ENCODE measurements around the gene SLCO4C1.
A peak's percentile ranks its signal among the peaks of the same experiment; 100 is the strongest.
"Not testable (repeated sequence)": the region's sequence is repeated elsewhere in the genome, so short reads cannot be mapped to it uniquely, and the experiment has no call there.

The SLCO4C1 gene, protein sequence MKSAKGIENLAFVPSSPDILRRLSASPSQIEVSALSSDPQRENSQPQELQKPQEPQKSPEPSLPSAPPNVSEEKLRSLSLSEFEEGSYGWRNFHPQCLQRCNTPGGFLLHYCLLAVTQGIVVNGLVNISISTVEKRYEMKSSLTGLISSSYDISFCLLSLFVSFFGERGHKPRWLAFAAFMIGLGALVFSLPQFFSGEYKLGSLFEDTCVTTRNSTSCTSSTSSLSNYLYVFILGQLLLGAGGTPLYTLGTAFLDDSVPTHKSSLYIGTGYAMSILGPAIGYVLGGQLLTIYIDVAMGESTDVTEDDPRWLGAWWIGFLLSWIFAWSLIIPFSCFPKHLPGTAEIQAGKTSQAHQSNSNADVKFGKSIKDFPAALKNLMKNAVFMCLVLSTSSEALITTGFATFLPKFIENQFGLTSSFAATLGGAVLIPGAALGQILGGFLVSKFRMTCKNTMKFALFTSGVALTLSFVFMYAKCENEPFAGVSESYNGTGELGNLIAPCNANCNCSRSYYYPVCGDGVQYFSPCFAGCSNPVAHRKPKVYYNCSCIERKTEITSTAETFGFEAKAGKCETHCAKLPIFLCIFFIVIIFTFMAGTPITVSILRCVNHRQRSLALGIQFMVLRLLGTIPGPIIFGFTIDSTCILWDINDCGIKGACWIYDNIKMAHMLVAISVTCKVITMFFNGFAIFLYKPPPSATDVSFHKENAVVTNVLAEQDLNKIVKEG

DNA sequence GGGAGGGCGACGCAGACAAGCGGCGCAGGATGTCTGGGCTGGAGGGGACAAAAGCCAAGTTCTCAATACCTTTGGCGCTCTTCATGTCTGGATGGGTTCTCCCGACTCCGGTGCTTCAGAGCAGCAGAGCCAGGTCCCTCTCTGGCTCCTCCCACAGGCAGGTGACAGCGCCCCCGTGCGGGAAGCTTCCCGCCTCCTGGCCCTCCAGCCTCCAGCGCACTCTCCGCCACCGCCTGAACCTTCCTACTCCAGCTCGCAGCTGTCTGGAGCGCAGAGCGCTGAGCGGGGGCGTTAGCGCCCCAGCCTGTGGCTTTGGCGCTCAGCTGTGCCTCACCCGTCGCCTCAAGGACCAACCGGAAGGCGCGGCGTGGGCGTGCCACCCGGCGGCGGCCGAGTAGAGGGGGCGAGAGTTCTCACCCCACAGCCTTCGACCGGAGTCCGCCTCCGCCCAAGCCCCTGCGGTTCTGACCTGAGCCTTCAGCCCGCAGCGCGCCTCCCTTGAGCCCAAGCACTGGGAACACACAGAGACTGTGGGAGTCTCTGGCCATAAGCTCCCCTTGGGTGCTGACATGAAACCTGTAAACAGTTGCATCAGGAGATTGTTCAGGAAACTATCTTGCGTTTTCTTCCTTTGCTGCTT, at the start of gene SLCO4C1:
Gene SLCO4C1, minus strand, starts transcription at position 107 of the 640 bp plus-strand sequence. Its CDS starts 22 bp downstream, at position 85.
- DNase-seq (ENCODE audit: low spot score), result peak; percentile 31

DNA sequence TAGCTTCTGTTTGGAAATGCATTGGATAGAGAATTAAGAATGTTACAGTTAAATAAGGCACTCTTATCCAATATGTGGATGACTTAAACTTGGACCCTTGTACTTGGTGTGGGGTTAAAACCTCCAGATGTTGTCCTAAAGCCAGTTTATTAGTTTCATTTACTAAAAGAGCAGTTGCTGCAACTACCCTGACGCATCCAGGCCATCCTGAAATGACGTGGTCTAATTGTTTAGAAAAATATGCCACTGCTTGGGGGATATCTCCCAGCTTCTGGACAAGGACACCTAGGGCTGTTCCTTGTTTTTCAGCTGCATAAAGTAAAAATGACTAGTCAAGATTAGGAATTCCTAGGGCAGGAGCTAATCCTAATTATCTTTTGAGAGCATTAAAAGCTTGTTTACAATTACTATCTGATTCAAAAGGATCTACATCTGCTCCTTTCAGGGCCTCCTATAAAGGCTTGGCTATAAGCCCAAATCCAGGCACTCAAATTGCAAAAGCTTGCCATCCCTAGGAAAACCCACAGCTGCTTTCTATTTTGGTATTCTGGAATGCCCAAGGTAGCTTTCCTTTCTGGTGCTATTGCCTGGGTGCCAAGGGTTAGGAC, 45.7 kb upstream of the SLCO4C1 start:
- DNase-seq (ENCODE audit: low spot score), result no peak

DNA sequence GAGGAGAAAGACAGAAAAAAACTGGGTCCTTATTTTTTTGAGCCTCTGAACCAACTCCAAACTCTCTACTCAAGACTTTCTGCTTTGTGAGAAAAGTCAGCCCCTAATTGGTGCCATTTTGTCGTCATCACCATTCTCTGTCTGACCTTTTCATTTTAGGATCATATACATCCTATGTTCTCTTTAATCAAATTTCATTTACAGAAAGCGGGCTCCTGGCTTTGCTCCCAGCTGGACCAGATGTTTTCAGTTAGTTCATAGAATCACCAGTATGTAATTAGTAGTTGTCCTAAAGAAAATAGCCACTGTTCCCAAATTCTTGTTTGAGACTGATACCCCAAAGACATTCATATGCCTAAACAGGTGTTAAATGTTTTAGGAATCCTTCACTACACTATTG, 28.6 kb upstream of the SLCO4C1 start:
- DNase-seq (ENCODE audit: low spot score), result no peak

DNA sequence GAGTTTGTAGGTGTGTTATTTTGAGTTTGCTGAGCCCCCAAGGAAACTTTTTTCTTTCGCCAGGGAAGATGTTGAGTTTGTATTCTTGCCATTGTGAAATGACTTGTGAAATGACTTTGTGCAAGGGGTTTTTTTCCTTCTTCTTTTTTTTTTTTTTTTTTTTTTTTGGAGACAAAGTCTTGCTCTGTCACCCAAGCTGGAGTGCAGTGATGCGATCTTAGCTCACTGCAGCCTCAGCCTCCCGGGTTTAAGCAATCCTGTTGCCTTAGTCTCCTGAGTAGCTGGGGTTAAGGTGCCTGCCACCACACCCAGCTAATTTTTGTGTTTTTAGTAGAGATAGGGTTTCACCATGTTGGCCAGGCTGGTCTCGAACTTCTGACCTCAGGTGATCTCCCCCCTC, 22.7 kb upstream of the SLCO4C1 start:
- DNase-seq (ENCODE audit: low spot score), result not testable (repeated sequence)

GRCh38 chr5:102314328-102314727, 18.2 kb upstream of the SLCO4C1 start:
- DNase-seq (ENCODE audit: low spot score), result no peak

DNA sequence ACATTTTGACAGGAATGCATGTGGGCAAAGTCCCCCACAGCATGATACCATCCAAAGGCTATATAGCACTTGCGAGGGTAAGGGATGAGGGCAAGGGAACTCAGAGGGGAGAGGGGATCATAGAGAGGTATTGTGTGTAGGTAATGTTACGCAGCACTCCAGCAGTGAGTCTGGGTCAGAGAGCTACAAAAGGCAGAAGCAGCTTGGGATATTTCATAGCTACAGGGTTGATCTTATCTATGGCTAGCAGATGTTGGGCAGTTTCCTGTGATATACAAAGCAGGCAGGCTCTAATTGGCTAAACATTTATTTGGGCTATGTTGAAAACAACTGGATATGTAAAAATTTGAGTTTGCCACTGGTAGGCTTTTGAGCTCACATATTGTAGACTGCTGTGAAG, 17.8 kb upstream of the SLCO4C1 start:
- no peak for DNase-seq (ENCODE audit: low spot score)

- no peak for DNase-seq (ENCODE audit: low spot score)
These were observed 16.7 kb upstream of the SLCO4C1 start for GRCh38 chr5:102312586-102313370.

GRCh38 chr5:102309586-102309985, 13.5 kb upstream of the SLCO4C1 start:
- DNase-seq (ENCODE audit: low spot score), result no peak

GRCh38 chr5:102307232-102307631, 11.1 kb upstream of the SLCO4C1 start:
- DNase-seq (ENCODE audit: low spot score), result no peak

DNA sequence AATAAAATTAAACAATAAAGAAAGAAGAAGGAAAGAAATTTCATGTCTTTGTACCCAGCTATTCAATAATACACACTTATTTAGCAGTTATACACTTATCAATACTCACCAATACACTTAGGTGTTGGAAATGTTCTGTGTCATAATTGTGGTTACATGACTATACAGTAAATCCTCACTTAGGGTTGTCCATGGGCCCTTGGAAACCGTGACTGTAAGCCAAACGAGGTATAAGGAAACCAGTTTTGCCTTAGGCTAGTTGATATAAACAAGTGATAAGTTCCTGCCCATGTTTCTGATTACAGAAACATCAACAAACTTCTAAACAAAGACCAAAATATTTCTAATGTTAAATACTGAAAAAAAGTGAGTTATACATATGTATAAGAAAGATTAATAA, 10.0 kb upstream of the SLCO4C1 start:
- no peak for DNase-seq (ENCODE audit: low spot score)

GRCh38 chr5:102295534-102296177, 428 bp downstream of the SLCO4C1 start:
- DNase-seq (ENCODE audit: low spot score), result no peak

GRCh38 chr5:102294886-102295395, 1.1 kb downstream of the SLCO4C1 start:
- DNase-seq (ENCODE audit: low spot score), result no peak

- no peak for DNase-seq (ENCODE audit: low spot score)
These were observed 6.1 kb downstream of the SLCO4C1 start for GRCh38 chr5:102290004-102290403.

GRCh38 chr5:102289251-102289899, 6.7 kb downstream of the SLCO4C1 start:
- no peak for DNase-seq (ENCODE audit: low spot score)

DNA sequence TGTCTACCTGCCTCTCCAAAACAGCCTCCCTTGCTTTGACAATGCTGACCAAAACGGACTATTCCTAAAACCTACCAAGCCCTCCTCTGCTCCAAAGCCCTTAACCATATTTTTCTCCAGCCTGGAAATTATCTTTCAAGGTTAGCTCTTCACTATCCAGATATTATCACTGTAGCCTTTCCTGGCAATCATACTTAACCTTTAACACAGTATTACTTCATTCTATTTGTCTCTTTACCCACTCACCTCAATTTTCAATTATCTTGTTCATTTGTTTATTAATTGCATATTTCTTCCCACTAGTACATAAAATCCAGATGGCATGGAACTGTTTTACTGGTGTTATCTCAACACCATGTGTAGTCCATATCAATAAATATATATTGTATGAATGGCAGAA, 7.5 kb downstream of the SLCO4C1 start:
- no peak for DNase-seq (ENCODE audit: low spot score)

DNA sequence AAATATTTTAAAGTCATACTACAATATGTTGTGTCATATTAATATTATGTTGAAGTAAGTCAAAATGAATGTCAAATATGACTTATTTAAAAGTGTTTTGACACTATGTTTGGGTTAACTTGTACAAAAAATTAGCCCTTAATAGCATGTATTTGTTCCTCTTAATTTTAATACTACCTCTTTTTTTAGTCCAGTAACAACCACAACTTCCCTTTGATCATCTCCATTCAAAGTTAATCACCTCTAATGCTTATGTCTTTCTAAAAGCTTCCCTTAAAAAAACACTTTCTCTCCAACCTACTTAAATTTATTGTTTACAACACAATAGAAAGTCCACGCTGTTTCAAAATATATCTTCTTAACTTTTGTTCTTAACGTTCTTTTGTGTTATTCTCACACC, 9.6 kb downstream of the SLCO4C1 start:
- no peak for DNase-seq (ENCODE audit: low spot score)

- DNase-seq (ENCODE audit: low spot score), result no peak
These were observed 12.8 kb downstream of the SLCO4C1 start for GRCh38 chr5:102283102-102283797.

GRCh38 chr5:102279711-102280110, 16.4 kb downstream of the SLCO4C1 start:
- no peak for DNase-seq (ENCODE audit: low spot score)

GRCh38 chr5:102278231-102278630, 17.9 kb downstream of the SLCO4C1 start:
- DNase-seq (ENCODE audit: low spot score), result no peak

- no peak for DNase-seq (ENCODE audit: low spot score)
These were observed 18.9 kb downstream of the SLCO4C1 start for GRCh38 chr5:102277144-102277543.

All from globus pallidus (tissue), 1 donor.